COLO668 (cell line): Measurements from ENCODE around the gene NUTM2F.
"Not testable (repeated sequence)": the region's sequence is repeated elsewhere in the genome, so short reads cannot be mapped to it uniquely, and the experiment has no call there.

Source experiments
- DNase-seq: peaks from one replicate; lab custom pipeline; 2025; ENCODE audit not compliant: unreplicated experiment; lab: John Stamatoyannopoulos, UW

Gene NUTM2F

GRCh38 chr9:94317949-94318657 is 10.3 kb downstream of the NUTM2F start:
- DNase-seq = not testable (repeated sequence)

- not testable (repeated sequence) for DNase-seq
Observed at GRCh38 chr9:94316236-94316635, 12.2 kb downstream of the NUTM2F start.

- DNase-seq = not testable (repeated sequence)
Observed at GRCh38 chr9:94315034-94315984, 13.1 kb downstream of the NUTM2F start.

DNA sequence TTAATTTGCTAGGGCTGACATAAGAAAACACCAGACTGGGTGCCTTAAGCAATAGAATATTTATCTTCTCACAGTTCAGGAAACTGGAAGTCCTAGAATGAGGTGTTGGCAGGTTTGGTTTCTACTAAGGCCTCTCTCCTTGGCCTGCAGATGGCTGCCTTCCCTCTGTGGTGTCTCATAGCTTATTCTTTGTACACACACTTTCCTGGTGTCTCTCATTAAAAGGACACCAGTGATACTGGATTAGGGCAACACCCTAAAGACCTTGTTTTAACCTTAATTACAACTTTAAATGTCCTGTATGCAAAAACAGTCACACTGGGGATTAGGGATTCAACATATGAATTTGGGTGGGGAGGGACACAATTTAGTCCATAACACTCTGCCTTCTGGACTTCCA is 25.1 kb downstream of the NUTM2F start:
- DNase-seq = no peak

DNA sequence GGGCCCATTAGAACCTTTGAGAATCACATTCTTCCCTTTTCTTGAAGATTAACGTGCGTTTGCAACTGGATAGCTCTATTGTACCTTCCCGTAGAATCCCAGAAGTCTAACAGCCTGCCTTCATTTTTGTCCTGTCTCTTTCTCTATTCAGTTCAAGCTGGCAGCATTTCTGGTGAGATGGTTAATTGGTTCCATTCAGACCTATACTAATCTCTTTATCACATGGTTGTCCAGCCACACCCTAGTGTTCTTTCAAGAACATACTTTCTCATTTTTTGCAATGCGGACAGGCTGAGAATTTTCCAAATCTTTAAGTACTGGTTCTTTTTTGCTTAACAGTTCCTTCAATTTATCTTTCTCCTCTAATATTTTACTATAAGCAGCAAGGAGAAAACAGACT is 26.0 kb downstream of the NUTM2F start:
- DNase-seq = no peak

- no peak for DNase-seq
Observed at GRCh38 chr9:94301583-94301982, 26.9 kb downstream of the NUTM2F start.

DNA sequence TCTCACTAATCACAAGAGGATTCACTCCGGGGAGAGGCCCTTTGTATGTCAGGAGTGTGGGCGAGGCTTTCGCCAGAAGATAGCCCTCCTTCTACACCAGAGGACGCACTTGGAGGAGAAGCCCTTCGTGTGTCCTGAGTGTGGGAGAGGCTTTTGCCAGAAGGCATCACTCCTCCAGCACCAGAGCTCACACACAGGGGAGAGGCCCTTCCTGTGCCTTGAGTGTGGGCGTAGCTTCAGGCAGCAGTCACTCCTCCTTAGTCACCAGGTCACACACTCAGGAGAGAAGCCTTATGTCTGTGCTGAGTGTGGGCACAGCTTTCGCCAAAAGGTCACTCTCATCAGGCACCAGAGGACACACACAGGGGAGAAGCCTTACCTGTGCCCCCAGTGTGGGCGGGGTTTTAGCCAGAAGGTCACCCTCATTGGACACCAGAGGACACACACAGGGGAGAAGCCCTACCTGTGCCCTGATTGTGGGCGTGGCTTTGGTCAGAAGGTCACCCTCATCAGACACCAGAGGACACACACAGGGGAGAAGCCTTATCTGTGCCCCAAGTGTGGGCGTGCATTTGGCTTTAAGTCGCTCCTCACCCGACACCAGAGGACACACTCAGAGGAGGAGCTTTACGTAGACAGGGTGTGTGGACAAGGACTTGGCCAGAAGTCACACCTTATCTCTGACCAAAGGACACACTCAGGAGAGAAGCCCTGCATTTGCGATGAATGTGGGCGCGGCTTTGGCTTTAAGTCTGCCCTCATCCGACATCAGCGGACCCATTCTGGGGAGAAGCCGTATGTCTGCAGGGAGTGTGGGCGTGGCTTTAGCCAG is 27.8 kb downstream of the NUTM2F start:
- no peak for DNase-seq

GRCh38 chr9:94298949-94299599 is 29.4 kb downstream of the NUTM2F start:
- no peak for DNase-seq

DNA sequence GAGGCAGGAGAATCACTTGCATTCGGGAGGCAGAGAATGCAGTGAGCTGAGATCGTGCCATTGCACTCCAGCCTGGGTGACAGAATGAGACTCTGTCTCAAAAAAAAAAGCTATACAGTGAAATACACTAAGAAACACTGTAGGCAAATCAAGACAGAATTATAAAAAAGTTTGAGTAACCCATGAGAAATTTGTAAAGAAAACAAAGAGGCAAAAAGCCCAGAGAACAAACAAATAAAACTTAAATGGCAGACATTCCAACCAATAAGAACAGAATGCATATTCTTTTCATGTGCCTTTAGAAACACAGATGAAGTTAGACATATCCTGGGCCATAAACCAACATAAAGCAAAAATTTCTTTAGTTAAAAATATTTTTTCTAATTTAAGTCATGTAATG is 38.8 kb downstream of the NUTM2F start:
- no peak for DNase-seq

DNA sequence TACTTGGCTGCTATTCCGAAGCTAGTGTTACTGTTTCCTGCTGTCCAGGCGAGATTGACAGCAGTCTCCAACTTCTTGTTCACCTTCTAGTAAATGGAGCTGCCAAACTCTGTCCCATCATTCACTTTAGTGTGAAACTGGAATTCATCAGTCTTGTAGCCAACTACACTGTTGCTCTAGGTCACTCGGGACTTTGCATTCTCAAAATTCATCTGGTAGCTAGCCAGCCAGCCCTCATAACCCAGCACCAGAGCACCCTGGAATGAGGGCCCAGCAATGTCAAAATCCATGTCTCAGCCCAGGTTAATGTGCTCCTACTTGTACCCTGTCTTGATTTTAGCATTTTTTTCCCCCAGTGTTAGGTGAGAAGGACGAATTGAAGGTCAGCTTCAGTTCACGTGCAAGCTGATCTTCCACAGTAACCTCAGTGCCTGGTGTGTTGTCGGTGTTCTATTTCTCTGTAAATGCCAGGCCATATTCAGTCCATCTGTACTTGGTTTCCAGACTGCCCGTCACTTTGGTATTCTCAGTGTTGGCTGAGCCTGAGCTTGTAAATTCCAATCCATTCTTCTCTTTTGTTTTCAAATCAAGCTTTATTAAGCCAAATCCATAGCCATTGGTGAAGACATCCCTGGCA is 40.4 kb downstream of the NUTM2F start:
- no peak for DNase-seq

DNA sequence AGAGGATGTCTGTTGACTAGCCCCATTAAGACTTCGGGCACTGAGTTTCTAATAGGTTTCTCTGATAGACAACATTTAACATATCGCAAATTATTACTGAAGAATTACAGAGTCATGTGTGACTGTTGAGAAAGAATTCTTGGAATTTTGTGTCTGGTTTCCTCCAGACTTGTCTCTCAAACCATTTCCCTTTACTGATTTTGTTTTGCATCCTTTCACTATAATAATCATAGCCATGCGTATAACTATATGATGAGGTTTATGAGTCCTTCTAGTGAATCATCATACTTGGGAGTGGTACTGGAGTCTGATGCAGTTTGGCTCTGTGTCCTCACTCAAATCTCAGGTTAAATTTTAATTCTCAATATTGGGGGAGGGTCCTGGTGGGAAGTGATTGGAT is 42.3 kb downstream of the NUTM2F start:
- no peak for DNase-seq

- DNase-seq = no peak
Observed at GRCh38 chr9:94281101-94281500, 47.3 kb downstream of the NUTM2F start.

DNA sequence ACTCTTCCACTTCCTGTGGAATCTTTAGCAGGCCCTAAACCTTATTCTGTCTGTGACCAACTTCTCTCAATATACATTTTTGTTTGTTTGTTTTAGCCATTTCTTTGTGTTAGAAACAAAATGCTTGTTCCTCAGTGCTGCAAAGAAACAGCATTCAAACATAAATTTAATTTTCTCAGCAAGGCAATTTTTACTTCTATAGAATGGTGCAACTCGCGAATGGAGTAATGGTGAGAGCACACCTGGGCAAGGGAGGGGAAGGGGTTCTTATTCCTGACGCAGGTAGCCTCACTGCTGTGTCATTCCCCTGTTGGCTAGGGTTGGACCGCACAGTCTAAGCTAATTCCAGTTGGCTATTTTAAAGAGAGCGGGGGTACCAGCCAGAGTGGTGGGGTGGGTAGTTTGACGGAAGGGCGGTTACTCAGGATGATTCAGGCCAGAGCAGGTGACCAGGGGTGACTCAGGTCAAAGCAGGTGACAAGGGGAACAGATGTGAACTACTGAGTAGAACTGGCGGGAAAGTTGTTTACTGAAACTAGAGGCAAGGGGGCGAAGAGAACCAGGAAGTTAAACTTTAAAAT is 47.9 kb downstream of the NUTM2F start:
- DNase-seq = no peak

DNA sequence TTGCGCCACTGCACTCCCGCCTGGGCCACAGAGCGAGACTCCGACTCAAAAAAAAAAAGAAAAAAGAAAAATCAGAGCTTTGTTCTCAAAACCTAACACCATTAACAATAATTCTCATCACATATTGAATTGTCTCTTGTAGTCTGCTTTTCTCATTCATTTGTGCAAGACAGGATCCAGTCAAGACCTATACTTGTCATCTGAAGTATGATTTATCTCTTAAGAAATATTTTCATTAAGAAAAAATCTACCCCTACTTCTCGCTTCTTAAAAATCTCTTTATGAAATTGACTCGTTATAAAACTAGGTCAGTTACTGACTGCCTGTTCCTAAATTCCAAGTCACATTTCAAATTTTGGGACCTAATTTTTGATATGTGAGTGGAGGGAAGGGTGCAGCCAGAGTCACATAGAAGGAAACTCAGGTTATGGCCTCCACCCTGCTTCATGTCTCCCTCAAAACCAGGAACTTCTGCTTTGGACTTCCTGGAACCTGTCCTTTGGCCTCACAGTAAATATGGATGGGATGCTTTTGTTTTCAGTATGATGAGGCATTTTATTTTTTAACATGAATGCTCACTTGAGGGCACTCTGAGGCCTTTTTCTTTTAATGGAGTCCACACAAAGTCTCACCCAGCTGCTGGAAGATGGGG is 50.4 kb downstream of the NUTM2F start:
- no peak for DNase-seq

- DNase-seq = not testable (repeated sequence)
Observed at GRCh38 chr9:94277029-94277428, 51.4 kb downstream of the NUTM2F start.

- DNase-seq = no peak
Observed at GRCh38 chr9:94270009-94270408, 58.4 kb downstream of the NUTM2F start.

DNA sequence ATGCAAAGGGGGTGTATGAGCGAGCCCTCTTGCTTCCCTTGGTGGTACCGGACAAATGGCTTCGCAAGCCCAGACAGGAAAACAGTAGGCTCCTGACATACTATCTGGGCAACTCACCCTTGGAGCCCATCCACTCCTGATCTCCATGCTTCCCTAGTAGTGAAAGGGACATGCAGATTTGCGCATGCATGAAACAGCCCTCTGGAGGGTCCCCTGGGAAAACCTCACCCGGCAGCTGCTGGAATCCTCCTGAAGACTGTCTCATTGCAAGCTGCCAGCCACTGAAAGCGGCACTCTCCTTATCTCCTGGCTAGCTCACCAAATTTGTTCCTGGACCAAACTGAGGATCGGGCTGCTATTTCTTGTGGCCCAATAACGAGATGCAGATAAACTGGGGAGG is 59.2 kb downstream of the NUTM2F start:
- DNase-seq = peak; percentile 16
